ENCODE measurements around the gene POU3F3. TPM values are rescaled to one million over a fixed set of nuclear protein-coding genes. Genes with fewer than 3 reads are reported as not detected.
A peak's percentile ranks its signal among the peaks of the same experiment; 100 is the strongest.

The POU3F3 gene
- total and polyA plus RNA-seq, 4 donors: 0.23 TPM; not detected in 3

- Histone ChIP-seq H3K27me3 (ENCODE audit: control insufficient read depth in 3 of 3, insufficient read depth in 3 of 3, low read length in 2 of 3) (peaks cover 31 to 97% (median 92%) of the 10 kb centered on the region in 3 donors), H3K36me3 (ENCODE audit: control insufficient read depth in 4 of 4, insufficient read depth in 4 of 4, low read length in 4 of 4) (no peaks in the 10 kb centered on the region), H3K9me3 (ENCODE audit: control insufficient read depth in 4 of 4, insufficient read depth in 3 of 4, low read length in 3 of 4) (peaks cover 0 to 8% (median 0%) of the 10 kb centered on the region in 4 donors), H3K4me3 (no peak overlapping the region), H3K4me1 (ENCODE audit: control insufficient read depth in 5 of 5, insufficient read depth in 5 of 5, low read length in 5 of 5) (peaks cover 0 to 15% (median 6%) of the 10 kb centered on the region in 5 donors), H3K9ac (ENCODE audit: insufficient read depth in 1 of 2, low read length in 2 of 2) (no peak overlapping the region), H3K27ac (ENCODE audit: low read depth in 1 of 2, low read length in 1 of 2) (no peak overlapping the region)
- TF ChIP-seq CTCF (IDR thresholded peaks at IDR 0.05; ENCODE audit: control extremely low read depth, extremely low read depth): no peak
- 23 to 27% methylated on average over 9 of the region's 9 CpGs for WGBS, 2 donors
- no peak for ATAC-seq (ENCODE audit: insufficient read depth, low FRiP score)
- peak in 1 of 3 donors; percentile 9 for DNase-seq
Measured at GRCh38 chr2:104846786-104847585, 6.9 kb upstream of the POU3F3 start.

GRCh38 chr2:104847586-104848160, 6.2 kb upstream of the POU3F3 start:
- ATAC-seq (ENCODE audit: insufficient read depth, low FRiP score): no peak
- 12 to 14% methylated on average over 5 of the region's 5 CpGs for WGBS, 2 donors
- H3K27ac ChIP-seq (ENCODE audit: low read depth in 1 of 2, low read length in 1 of 2): no peak overlapping the region
- H3K4me1 ChIP-seq (ENCODE audit: control insufficient read depth in 5 of 5, insufficient read depth in 5 of 5, low read length in 5 of 5): peaks cover 0 to 20% (median 6%) of the 10 kb centered on the region in 5 donors
- H3K9me3 ChIP-seq (ENCODE audit: control insufficient read depth in 4 of 4, insufficient read depth in 3 of 4, low read length in 3 of 4): peaks cover 0 to 8% (median 0%) of the 10 kb centered on the region in 4 donors
- no peaks in the 10 kb centered on the region for H3K36me3 ChIP-seq (ENCODE audit: control insufficient read depth in 4 of 4, insufficient read depth in 4 of 4, low read length in 4 of 4)
- no peak for TF ChIP-seq CTCF (IDR thresholded peaks at IDR 0.05; ENCODE audit: control extremely low read depth, extremely low read depth)
- H3K9ac ChIP-seq (ENCODE audit: insufficient read depth in 1 of 2, low read length in 2 of 2): no peak overlapping the region
- no peak overlapping the region for H3K4me3 ChIP-seq
- no peak for DNase-seq
- peaks cover 24 to 97% (median 88%) of the 10 kb centered on the region in 3 donors for H3K27me3 ChIP-seq (ENCODE audit: control insufficient read depth in 3 of 3, insufficient read depth in 3 of 3, low read length in 2 of 3)

- H3K9me3 ChIP-seq (ENCODE audit: control insufficient read depth in 4 of 4, insufficient read depth in 3 of 4, low read length in 3 of 4): peaks cover 0 to 9% (median 0%) of the 10 kb centered on the region in 4 donors
- H3K4me3 ChIP-seq: no peak overlapping the region
- H3K4me1 ChIP-seq (ENCODE audit: control insufficient read depth in 5 of 5, insufficient read depth in 5 of 5, low read length in 5 of 5): peaks cover 0 to 27% (median 12%) of the 10 kb centered on the region in 5 donors
- H3K9ac ChIP-seq (ENCODE audit: insufficient read depth in 1 of 2, low read length in 2 of 2): no peak overlapping the region
- H3K27ac ChIP-seq (ENCODE audit: low read depth in 1 of 2, low read length in 1 of 2): no peak overlapping the region
- 18 to 32% methylated on average over 4 of the region's 4 CpGs for WGBS, 2 donors
- no peak for DNase-seq
- TF ChIP-seq CTCF (IDR thresholded peaks at IDR 0.05; ENCODE audit: control extremely low read depth, extremely low read depth): no peak
- ATAC-seq (ENCODE audit: insufficient read depth, low FRiP score): no peak
- no peaks in the 10 kb centered on the region for H3K36me3 ChIP-seq (ENCODE audit: control insufficient read depth in 4 of 4, insufficient read depth in 4 of 4, low read length in 4 of 4)
- H3K27me3 ChIP-seq (ENCODE audit: control insufficient read depth in 3 of 3, insufficient read depth in 3 of 3, low read length in 2 of 3): peaks cover 15 to 98% (median 90%) of the 10 kb centered on the region in 3 donors
Measured at GRCh38 chr2:104848526-104848925, 5.4 kb upstream of the POU3F3 start.
